HepG2 (cell line): Measurements from ENCODE around the gene TFEB. TPM values are rescaled to one million over a fixed set of nuclear protein-coding genes. Genes with fewer than 3 reads are reported as not detected.

Source experiments
- AGO2 ChIP-seq: fragments of 200-400 bp; formaldehyde crosslinking; optimal IDR thresholded peaks from 2 replicates; pipeline ENCODE3; 2017; ENCODE audit warnings: mild to moderate bottlenecking, low read depth, low read length, moderate library complexity
- DZIP1 ChIP-seq: sonication (generic); formaldehyde crosslinking; IDR thresholded peaks from 2 replicates; pipeline ENCODE4 v1.5.0; 2020; ENCODE audit warnings: mild to moderate bottlenecking, missing genetic modification reagents
- ESRRA ChIP-seq: sonication (generic); formaldehyde crosslinking; IDR thresholded peaks from 2 replicates; pipeline ENCODE4 v1.5.1; 2020; ENCODE audit warnings: mild to moderate bottlenecking, low read depth, missing genetic modification reagents
- GATAD1 ChIP-seq: IDR thresholded peaks from 2 replicates; pipeline ENCODE4 v1.6.1; 2016; ENCODE audit warnings: missing genetic modification reagents, missing compliant biosample characterization
- IRF1 ChIP-seq: sonication (generic); formaldehyde crosslinking; IDR thresholded peaks from 2 replicates; pipeline ENCODE4 v1.4.0; 2020; ENCODE audit warnings: low read depth, mild to moderate bottlenecking, missing genetic modification reagents
- MEF2D ChIP-seq: sonication (generic); formaldehyde crosslinking; IDR thresholded peaks from 2 replicates; pipeline ENCODE4 v1.5.1; 2020; ENCODE audit warnings: mild to moderate bottlenecking, missing genetic modification reagents
- MXD1 ChIP-seq: sonication (generic); formaldehyde crosslinking; IDR thresholded peaks from 2 replicates; pipeline ENCODE4 v1.4.0; 2020; ENCODE audit warnings: mild to moderate bottlenecking, missing genetic modification reagents
- MYPOP ChIP-seq: sonication (generic); formaldehyde crosslinking; IDR thresholded peaks from 2 replicates; pipeline ENCODE4 v1.8.1; 2023; ENCODE audit warnings: mild to moderate bottlenecking, moderate library complexity, missing genetic modification reagents
- NFE2L2 ChIP-seq: fragments of 150-350 bp; IDR thresholded peaks from 2 replicates; pipeline ENCODE4 v1.6.1; 2014; ENCODE audit warnings: low read length
- NR2F1 ChIP-seq, 2 experiments: fragments of 450-650 bp in 1 of 2; formaldehyde crosslinking in 1 of 2; IDR thresholded peaks; 2 replicates each; pipeline versions ENCODE4 v1.5.0 to v1.6.1; 2016 to 2020; ENCODE audit warnings: mild to moderate bottlenecking in 1 of 2, missing compliant biosample characterization in 1 of 2, missing genetic modification reagents in 1 of 2, moderate library complexity in 1 of 2
- PHB2 ChIP-seq: fragments of 450-650 bp; IDR thresholded peaks from 2 replicates; pipeline ENCODE4 v1.6.1; 2018; ENCODE audit not compliant: partially characterized antibody
- POLR2G ChIP-seq: fragments of 200-400 bp; formaldehyde crosslinking; IDR thresholded peaks from 2 replicates; pipeline ENCODE4 v1.6.1; 2018; ENCODE audit warnings: mild to moderate bottlenecking, low read depth, low read length, moderate library complexity
- REXO4 ChIP-seq: sonication (generic); formaldehyde crosslinking; IDR thresholded peaks from 2 replicates; pipeline ENCODE4 v1.8.0; 2022; ENCODE audit warnings: missing genetic modification reagents, mild to moderate bottlenecking, borderline replicate concordance
- SMYD3 ChIP-seq: sonication (generic); formaldehyde crosslinking; IDR thresholded peaks from 2 replicates; pipeline ENCODE4 v1.8.1; 2023; ENCODE audit warnings: mild to moderate bottlenecking, missing genetic modification reagents
- THAP9 ChIP-seq: sonication (generic); formaldehyde crosslinking; IDR thresholded peaks from 2 replicates; pipeline ENCODE4; 2020; ENCODE audit warnings: missing genetic modification reagents, mild to moderate bottlenecking, borderline replicate concordance
- ZNF34 ChIP-seq: sonication (generic); formaldehyde crosslinking; IDR thresholded peaks from 2 replicates; pipeline ENCODE4 v1.4.0; 2020; ENCODE audit warnings: mild to moderate bottlenecking, missing genetic modification reagents, borderline replicate concordance
- ZNF431 ChIP-seq: sonication (generic); formaldehyde crosslinking; IDR thresholded peaks from 2 replicates; pipeline ENCODE4 v1.9.0; 2022; ENCODE audit warnings: missing genetic modification reagents, low read depth, mild to moderate bottlenecking, borderline replicate concordance
- ZNF552 ChIP-seq: sonication (generic); formaldehyde crosslinking; IDR thresholded peaks from 2 replicates; pipeline ENCODE4 v1.9.0; 2022; ENCODE audit warnings: missing genetic modification reagents, mild to moderate bottlenecking, borderline replicate concordance
- ZNF710 ChIP-seq: sonication (generic); formaldehyde crosslinking; IDR thresholded peaks from 2 replicates; pipeline ENCODE4 v1.5.0; 2020; ENCODE audit warnings: mild to moderate bottlenecking, missing genetic modification reagents, borderline replicate concordance
- ZNF850 ChIP-seq: sonication (generic); formaldehyde crosslinking; conservative IDR thresholded peaks from 2 replicates; pipeline ENCODE4 v1.9.0; 2021; ENCODE audit warnings: mild to moderate bottlenecking, missing genetic modification reagents
- polyA plus RNA-seq, 8 experiments: library from polyadenylated mRNA; depleted of rRNA in 3 of 8; stranded (reverse) in 7 of 8; unstranded in 1 of 8; fragments of >200 nt; fragmentation: Illumina TruSeq in 4 of 8; extraction: Trizol in 4 of 8; gene quantifications; 2 replicates each; pipeline versions ENCODE4 v1.2.1 to v1.2.3, GENCODE V29; 2011 to 2016; ENCODE audit warnings: low read depth in 4 of 8, missing spikeins in 1 of 8, mixed read lengths in 1 of 8; ENCODE audit not compliant: insufficient read depth in 1 of 8
- total RNA-seq, 5 experiments: library from RNA; depleted of rRNA; stranded (reverse); fragments of >200 nt; fragmentation: Illumina TruSeq; extraction: Trizol; gene quantifications; 2 replicates each; pipeline ENCODE4 v1.2.3, GENCODE V29; 2016; ENCODE audit warnings: low read depth in 1 of 5

Gene TFEB
- total and polyA plus RNA-seq, 2 of the 13 experiments (the other 11 are each of a cell fraction or from before 2014, with no cell fraction given), result 13.3 to 18.7 TPM

GRCh38 chr6:41733360-41733706 lies 2.1 kb downstream of the TFEB start (continued):
- TF ChIP-seq THAP9 (CRISPR knock-in tag) (0 out of 2 replicates have a peak, but pooled peaks have one; percentile 17), IRF1 (CRISPR knock-in tag) (no peak), ZNF431 (CRISPR knock-in tag) (no peak), POLR2G (no peak), DZIP1 (CRISPR knock-in tag) (no peak), ESRRA (CRISPR knock-in tag) (no peak), ZNF34 (CRISPR knock-in tag) (no peak), GATAD1 (CRISPR knock-in tag) (peak; percentile 3; the same call in 1 of the 2 replicates), REXO4 (CRISPR knock-in tag) (no peak), MEF2D (CRISPR knock-in tag) (no peak), AGO2 (no peak), NR2F1 (CRISPR knock-in tag; IDR thresholded peaks at IDR 0.05) (no peak), MYPOP (no peak), ZNF850 (CRISPR knock-in tag) (no peak), SMYD3 (no peak), ZNF710 (no peak), PHB2 (no peak), ZNF552 (CRISPR knock-in tag) (no peak), MXD1 (CRISPR knock-in tag) (peak; percentile 8; the same call in 1 of the 2 replicates), NFE2L2 (no peak)
